SK-N-SH treated with all-trans-retinoic acid at 6 μM for 48 hours (cell line): ENCODE results near the gene P4HTM.

Experiments
- ATAC-seq: fragments of 200-7000 bp; cut with Tn5 transposase; 3 replicates; pipeline ENCODE4 v1.9.1; 2020; ENCODE audit warnings: mild to moderate bottlenecking, moderate library complexity
- ARNTL ChIP-seq: fragments of 450-650 bp; formaldehyde crosslinking; IDR thresholded peaks from 2 replicates; pipeline ENCODE4 v1.5.0; 2020; ENCODE audit warnings: low read depth, mild to moderate bottlenecking, moderate library complexity, borderline replicate concordance
- BACH2 ChIP-seq: fragments of 250-450 bp; sonication (Bioruptor Pico); IDR thresholded peaks from 2 replicates; pipeline ENCODE4 v1.9.0; 2021; ENCODE audit warnings: mild to moderate bottlenecking, borderline replicate concordance
- CREB5 ChIP-seq: fragments of 250-450 bp; sonication (Bioruptor Pico); IDR thresholded peaks from 2 replicates; pipeline ENCODE4 v1.5.1; 2020; ENCODE audit warnings: low read depth, mild to moderate bottlenecking, moderate library complexity
- CSDC2 ChIP-seq: fragments of 250-450 bp; sonication (Bioruptor Pico); IDR thresholded peaks from 2 replicates; pipeline ENCODE4 v1.5.0; 2020; ENCODE audit warnings: mild to moderate bottlenecking, moderate library complexity
- ESRRG ChIP-seq: fragments of 250-450 bp; sonication (Bioruptor Pico); IDR thresholded peaks from 2 replicates; pipeline ENCODE4 v1.6.1; 2021; ENCODE audit warnings: mild to moderate bottlenecking
- ISL1 ChIP-seq: fragments of 250-450 bp; sonication (Bioruptor Pico); IDR thresholded peaks from 2 replicates; pipeline ENCODE4 v2.1.2; 2022; ENCODE audit warnings: mild to moderate bottlenecking, moderate library complexity
- OSR1 ChIP-seq: fragments of 250-450 bp; sonication (Bioruptor Pico); IDR thresholded peaks from 2 replicates; pipeline ENCODE4 v1.8.0; 2022; ENCODE audit warnings: moderate library complexity, mild to moderate bottlenecking, inconsistent platforms
- POU6F1 ChIP-seq: fragments of 250-450 bp; sonication (Bioruptor Pico); IDR thresholded peaks from 2 replicates; pipeline ENCODE4 v1.8.0; 2021; ENCODE audit warnings: low read depth, mild to moderate bottlenecking, moderate library complexity, borderline replicate concordance
- PPARA ChIP-seq: fragments of 250-450 bp; sonication (Bioruptor Pico); IDR thresholded peaks from 2 replicates; pipeline ENCODE4 v1.5.0; 2020; ENCODE audit warnings: mild to moderate bottlenecking, borderline replicate concordance
- RARB ChIP-seq: fragments of 250-450 bp; sonication (Bioruptor Pico); IDR thresholded peaks from 2 replicates; pipeline ENCODE4 v1.8.0; 2021; ENCODE audit warnings: mild to moderate bottlenecking, moderate library complexity
- SNAI2 ChIP-seq: fragments of 250-450 bp; sonication (Bioruptor Pico); IDR thresholded peaks from 2 replicates; pipeline ENCODE4 v1.5.0; 2020; ENCODE audit warnings: mild to moderate bottlenecking, moderate library complexity
- TCF4 ChIP-seq: fragments of 250-450 bp; sonication (Bioruptor Pico); IDR thresholded peaks from 2 replicates; pipeline ENCODE4 v1.8.0; 2021; ENCODE audit warnings: mild to moderate bottlenecking, moderate library complexity, borderline replicate concordance
- TOX ChIP-seq: fragments of 250-450 bp; sonication (Bioruptor Pico); IDR thresholded peaks from 2 replicates; pipeline ENCODE4 v1.8.0; 2021; ENCODE audit warnings: mild to moderate bottlenecking, moderate library complexity, borderline replicate concordance
- TSHZ2 ChIP-seq: fragments of 250-450 bp; sonication (Bioruptor Pico); IDR thresholded peaks from 2 replicates; pipeline ENCODE4 v1.5.0; 2020; ENCODE audit warnings: mild to moderate bottlenecking, moderate library complexity
- ZC3H10 ChIP-seq: fragments of 250-450 bp; sonication (Bioruptor Pico); IDR thresholded peaks from 2 replicates; pipeline ENCODE4 v1.5.1; 2021; ENCODE audit warnings: mild to moderate bottlenecking, moderate library complexity
- ZFP3 ChIP-seq: fragments of 250-450 bp; sonication (Bioruptor Pico); IDR thresholded peaks from 2 replicates; pipeline ENCODE4 v1.5.0; 2020; ENCODE audit warnings: mild to moderate bottlenecking, moderate library complexity
- ZFP30 ChIP-seq: fragments of 450-650 bp; formaldehyde crosslinking; IDR thresholded peaks from 2 replicates; pipeline ENCODE4 v1.5.0; 2022; ENCODE audit warnings: mild to moderate bottlenecking, moderate library complexity
- ZNF565 ChIP-seq: fragments of 450-650 bp; formaldehyde crosslinking; conservative IDR thresholded peaks from 2 replicates; pipeline ENCODE4 v1.5.0; 2020; ENCODE audit warnings: low read depth, mild to moderate bottlenecking, moderate library complexity
- ZNF70 ChIP-seq: fragments of 450-650 bp; formaldehyde crosslinking; IDR thresholded peaks from 2 replicates; pipeline ENCODE4 v1.5.0; 2020; ENCODE audit warnings: mild to moderate bottlenecking, moderate library complexity
- TF ChIP-seq, protein P1 (sequence below): fragments of 250-450 bp; sonication (Bioruptor Pico); IDR thresholded peaks from 2 replicates; pipeline ENCODE4 v1.8.0; 2020; ENCODE audit warnings: mild to moderate bottlenecking, moderate library complexity, borderline replicate concordance
- TF ChIP-seq, protein P2 (sequence below): fragments of 250-450 bp; sonication (Bioruptor Pico); IDR thresholded peaks from 2 replicates; pipeline ENCODE4 v1.5.1; 2021; ENCODE audit warnings: mild to moderate bottlenecking, moderate library complexity

The P4HTM gene

GRCh38 chr3:49013113-49013737, 23.2 kb downstream of the P4HTM start (continued):
- TF ChIP-seq RARB (CRISPR knock-in tag) (no peak), ZFP30 (CRISPR knock-in tag) (no peak)
- TF ChIP-seq, all 23 proteins: peak for 0

DNA sequence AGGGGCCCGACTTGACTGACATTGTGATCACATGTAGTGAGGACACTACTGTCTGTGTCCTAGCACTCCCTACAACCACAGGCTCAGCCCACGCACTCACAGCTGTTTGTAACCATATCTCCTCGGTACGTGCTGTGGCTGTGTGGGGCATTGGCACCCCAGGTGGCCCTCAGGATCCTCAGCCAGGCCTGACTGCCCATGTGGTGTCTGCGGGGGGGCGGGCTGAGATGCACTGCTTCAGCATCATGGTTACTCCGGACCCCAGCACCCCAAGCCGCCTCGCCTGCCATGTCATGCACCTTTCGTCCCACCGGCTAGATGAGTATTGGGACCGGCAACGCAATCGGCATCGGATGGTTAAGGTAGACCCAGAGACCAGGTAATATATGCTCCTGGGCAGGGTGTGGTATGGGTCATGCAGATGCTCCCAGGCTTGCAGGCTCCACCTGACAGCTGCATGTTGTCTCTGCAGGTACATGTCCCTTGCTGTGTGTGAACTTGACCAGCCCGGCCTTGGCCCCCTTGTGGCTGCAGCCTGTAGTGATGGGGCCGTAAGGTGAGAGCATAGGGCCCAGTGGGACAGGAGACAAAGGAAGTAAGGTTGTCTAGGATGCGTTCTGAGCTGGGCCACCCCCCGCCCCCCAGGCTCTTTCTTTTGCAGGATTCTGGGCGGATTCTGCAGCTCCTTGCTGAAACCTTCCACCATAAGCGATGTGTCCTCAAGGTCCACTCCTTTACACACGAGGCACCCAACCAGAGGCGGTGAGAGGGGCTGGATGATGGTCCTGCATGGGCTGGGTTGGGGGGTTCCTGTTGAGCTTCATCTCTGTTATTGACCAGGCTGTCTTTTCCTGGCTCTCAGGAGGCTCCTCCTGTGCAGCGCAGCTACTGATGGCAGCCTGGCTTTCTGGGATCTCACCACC, 24.0 kb downstream of the P4HTM start:
- TF ChIP-seq TCF4 (CRISPR knock-in tag) = no peak
- no peak for TF ChIP-seq ZNF70 (CRISPR knock-in tag)
- no peak for TF ChIP-seq RARB (CRISPR knock-in tag)
- no peak for TF ChIP-seq CSDC2 (CRISPR knock-in tag)
- no peak for TF ChIP-seq ZNF565 (CRISPR knock-in tag)
- TF ChIP-seq TSHZ2 (CRISPR knock-in tag) = no peak
- TF ChIP-seq POU6F1 (CRISPR knock-in tag) = no peak
- no peak for TF ChIP-seq ZC3H10 (CRISPR knock-in tag)
- TF ChIP-seq, protein P1, sequence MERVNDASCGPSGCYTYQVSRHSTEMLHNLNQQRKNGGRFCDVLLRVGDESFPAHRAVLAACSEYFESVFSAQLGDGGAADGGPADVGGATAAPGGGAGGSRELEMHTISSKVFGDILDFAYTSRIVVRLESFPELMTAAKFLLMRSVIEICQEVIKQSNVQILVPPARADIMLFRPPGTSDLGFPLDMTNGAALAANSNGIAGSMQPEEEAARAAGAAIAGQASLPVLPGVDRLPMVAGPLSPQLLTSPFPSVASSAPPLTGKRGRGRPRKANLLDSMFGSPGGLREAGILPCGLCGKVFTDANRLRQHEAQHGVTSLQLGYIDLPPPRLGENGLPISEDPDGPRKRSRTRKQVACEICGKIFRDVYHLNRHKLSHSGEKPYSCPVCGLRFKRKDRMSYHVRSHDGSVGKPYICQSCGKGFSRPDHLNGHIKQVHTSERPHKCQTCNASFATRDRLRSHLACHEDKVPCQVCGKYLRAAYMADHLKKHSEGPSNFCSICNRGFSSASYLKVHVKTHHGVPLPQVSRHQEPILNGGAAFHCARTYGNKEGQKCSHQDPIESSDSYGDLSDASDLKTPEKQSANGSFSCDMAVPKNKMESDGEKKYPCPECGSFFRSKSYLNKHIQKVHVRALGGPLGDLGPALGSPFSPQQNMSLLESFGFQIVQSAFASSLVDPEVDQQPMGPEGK (CRISPR knock-in tag) = no peak
- no peak for TF ChIP-seq TOX (CRISPR knock-in tag)
- TF ChIP-seq ARNTL (CRISPR knock-in tag) = no peak
- peak; percentile 46 for ATAC-seq

GRCh38 chr3:49015072-49015471, 25.0 kb downstream of the P4HTM start:
- TF ChIP-seq ZFP30 (CRISPR knock-in tag) (no peak), ZFP3 (CRISPR knock-in tag) (no peak), BACH2 (no peak), ZC3H10 (CRISPR knock-in tag) (no peak), ARNTL (CRISPR knock-in tag) (no peak)
- TF ChIP-seq, protein P1 (CRISPR knock-in tag) = no peak
- ATAC-seq = no peak

- no peak for ATAC-seq
- TF ChIP-seq ISL1 (CRISPR knock-in tag) (no peak), ZC3H10 (CRISPR knock-in tag) (no peak), ZNF565 (CRISPR knock-in tag) (no peak), TOX (CRISPR knock-in tag) (no peak), ESRRG (CRISPR knock-in tag) (no peak), OSR1 (no peak), CREB5 (no peak), BACH2 (no peak), ARNTL (CRISPR knock-in tag) (no peak), POU6F1 (CRISPR knock-in tag) (no peak), SNAI2 (CRISPR knock-in tag) (no peak), PPARA (CRISPR knock-in tag) (no peak)
- TF ChIP-seq, protein P2, sequence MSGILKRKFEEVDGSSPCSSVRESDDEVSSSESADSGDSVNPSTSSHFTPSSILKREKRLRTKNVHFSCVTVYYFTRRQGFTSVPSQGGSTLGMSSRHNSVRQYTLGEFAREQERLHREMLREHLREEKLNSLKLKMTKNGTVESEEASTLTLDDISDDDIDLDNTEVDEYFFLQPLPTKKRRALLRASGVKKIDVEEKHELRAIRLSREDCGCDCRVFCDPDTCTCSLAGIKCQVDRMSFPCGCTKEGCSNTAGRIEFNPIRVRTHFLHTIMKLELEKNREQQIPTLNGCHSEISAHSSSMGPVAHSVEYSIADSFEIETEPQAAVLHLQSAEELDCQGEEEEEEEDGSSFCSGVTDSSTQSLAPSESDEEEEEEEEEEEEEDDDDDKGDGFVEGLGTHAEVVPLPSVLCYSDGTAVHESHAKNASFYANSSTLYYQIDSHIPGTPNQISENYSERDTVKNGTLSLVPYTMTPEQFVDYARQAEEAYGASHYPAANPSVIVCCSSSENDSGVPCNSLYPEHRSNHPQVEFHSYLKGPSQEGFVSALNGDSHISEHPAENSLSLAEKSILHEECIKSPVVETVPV (CRISPR knock-in tag) = no peak
These were observed 25.7 kb downstream of the P4HTM start for GRCh38 chr3:49015765-49016164.
